SH-SY5Y (cell line): ENCODE results near the gene TBX18.

Experiments
- GATA2 ChIP-seq: IDR thresholded peaks from 2 replicates; pipeline ENCODE4 v1.6.1; 2011; ENCODE audit warnings: mild to moderate bottlenecking, low read depth, low read length
- GATA3 ChIP-seq: IDR thresholded peaks from 2 replicates; pipeline ENCODE4 v1.6.1; 2011; ENCODE audit warnings: low read depth, mild to moderate bottlenecking, low read length, moderate library complexity

- TF ChIP-seq GATA3 (no peak), GATA2 (no peak)
These were observed 16.0 kb downstream of the TBX18 start for GRCh38 chr6:84748376-84748775.
